SK-N-MC (cell line): ENCODE measurements around the gene ST6GALNAC1.
A peak's percentile ranks its signal among the peaks of the same experiment; 100 is the strongest.
"Not testable (repeated sequence)": the region's sequence is repeated elsewhere in the genome, so short reads cannot be mapped to it uniquely, and the experiment has no call there.

ENCODE experiments used
- DNase-seq: peaks from one replicate; pipeline ENCODE4 v3.0.0-alpha.2; 2011; ENCODE audit warnings: low read depth, low spot score
- H3K27ac ChIP-seq: fragments of 200-600 bp; sonication (generic); 2 replicates; pipeline ENCODE4 v1.5.1; 2016; ENCODE audit warnings: mixed run types
- H3K36me3 ChIP-seq: fragments of 200-600 bp; sonication (generic); 2 replicates; pipeline ENCODE4 v1.6.1; 2017; ENCODE audit warnings: antibody characterized with exemption, low read length, mixed read lengths; ENCODE audit not compliant: insufficient read depth
- H3K4me3 ChIP-seq: fragments of 200-600 bp; sonication (generic); 2 replicates; pipeline ENCODE4 v1.5.1; 2016
- H3K9ac ChIP-seq: fragments of 200-600 bp; sonication (generic); 2 replicates; pipeline ENCODE4 v1.8.0; 2017; ENCODE audit warnings: mixed run types, mixed read lengths; ENCODE audit not compliant: insufficient read length
- H3K9me3 ChIP-seq: fragments of 200-600 bp; sonication (generic); 2 replicates; pipeline ENCODE4 v1.6.1; 2017; ENCODE audit warnings: low read depth, mild to moderate bottlenecking, antibody characterized with exemption, low read length, moderate library complexity, mixed read lengths
- EZH2 ChIP-seq: fragments of 200-600 bp; sonication (generic); IDR thresholded peaks from one replicate; pipeline ENCODE4 v1.6.1; 2017; ENCODE audit warnings: antibody characterized with exemption
- FOXP2 ChIP-seq: optimal IDR thresholded peaks from 2 replicates; pipeline ENCODE3; 2011; ENCODE audit warnings: mild to moderate bottlenecking, moderate library complexity; ENCODE audit not compliant: insufficient read depth; ENCODE audit errors: extremely low read length, control extremely low read depth
- POLR2AphosphoS5 ChIP-seq: IDR thresholded peaks from 2 replicates; pipeline ENCODE4 v1.6.1; 2012; ENCODE audit warnings: mild to moderate bottlenecking, low read depth, low read length, borderline replicate concordance

Gene ST6GALNAC1

DNA sequence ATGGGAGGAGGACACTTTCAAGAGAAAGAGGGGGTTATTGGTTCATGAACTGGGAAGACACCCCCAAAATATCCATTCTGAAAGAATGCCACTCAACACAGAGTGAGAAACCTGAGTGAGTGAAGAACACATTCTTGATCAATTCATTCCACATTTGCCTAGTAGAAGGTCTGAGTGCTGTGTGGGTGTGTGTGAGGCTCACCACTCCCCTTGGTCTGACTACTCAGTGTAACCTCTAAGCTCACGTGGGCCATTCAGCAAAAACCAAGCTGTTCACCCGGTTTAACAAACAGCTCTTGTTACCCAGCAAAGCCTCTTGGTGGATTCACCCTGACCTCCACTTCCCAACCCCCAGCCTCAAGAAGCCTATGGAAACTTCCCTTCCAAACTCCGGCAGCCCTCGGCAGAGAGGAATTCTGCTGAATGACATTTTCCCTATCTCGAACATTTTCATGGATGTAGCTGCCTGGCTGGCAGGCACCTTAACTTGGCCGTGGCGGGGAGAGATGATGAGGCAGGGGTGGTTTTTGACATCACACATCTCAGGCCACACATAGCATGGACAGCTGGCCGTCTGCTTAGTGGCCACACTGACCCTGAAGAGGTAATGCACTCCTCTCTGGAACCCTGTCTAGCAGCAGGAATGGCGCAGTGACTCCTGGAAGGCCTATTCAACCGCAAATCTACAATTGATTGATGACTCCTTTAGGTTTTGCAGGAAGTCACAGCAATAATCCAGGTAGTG lies 11.6 kb downstream of the ST6GALNAC1 start:
- TF ChIP-seq POLR2AphosphoS5: no peak
- TF ChIP-seq FOXP2: no peak
- TF ChIP-seq EZH2: no peak
- Histone ChIP-seq H3K36me3 (no peaks in the 10 kb centered on the region), H3K4me3 (no peak overlapping the region), H3K9ac (no peak overlapping the region), H3K9me3 (no peaks in the 10 kb centered on the region), H3K27ac (no peak overlapping the region)
- DNase-seq: no peak

DNA sequence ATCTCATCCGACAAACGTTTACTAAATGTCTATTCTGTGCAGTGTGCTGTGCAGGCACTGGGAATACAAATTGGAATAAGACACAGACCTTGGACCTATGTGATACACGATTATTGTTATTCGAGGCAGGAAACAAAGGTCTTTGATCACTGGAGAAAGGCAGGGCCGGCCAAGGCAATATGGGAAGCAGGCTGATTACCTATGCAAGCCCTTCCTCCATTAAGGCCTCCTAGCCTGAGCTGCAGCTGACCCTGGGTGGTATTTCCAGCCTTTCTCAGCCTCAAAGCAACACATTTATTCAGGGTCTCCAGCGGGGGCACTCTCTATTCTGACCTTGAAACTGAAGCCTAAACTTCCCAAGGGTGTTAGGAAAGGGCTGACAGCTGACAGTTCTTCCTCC lies 13.4 kb downstream of the ST6GALNAC1 start:
- DNase-seq: no peak
- Histone ChIP-seq H3K4me3 (no peak overlapping the region), H3K9ac (no peak overlapping the region), H3K9me3 (no peaks in the 10 kb centered on the region), H3K36me3 (no peaks in the 10 kb centered on the region), H3K27ac (no peak overlapping the region)
- TF ChIP-seq FOXP2 (no peak), EZH2 (no peak), POLR2AphosphoS5 (no peak)

DNA sequence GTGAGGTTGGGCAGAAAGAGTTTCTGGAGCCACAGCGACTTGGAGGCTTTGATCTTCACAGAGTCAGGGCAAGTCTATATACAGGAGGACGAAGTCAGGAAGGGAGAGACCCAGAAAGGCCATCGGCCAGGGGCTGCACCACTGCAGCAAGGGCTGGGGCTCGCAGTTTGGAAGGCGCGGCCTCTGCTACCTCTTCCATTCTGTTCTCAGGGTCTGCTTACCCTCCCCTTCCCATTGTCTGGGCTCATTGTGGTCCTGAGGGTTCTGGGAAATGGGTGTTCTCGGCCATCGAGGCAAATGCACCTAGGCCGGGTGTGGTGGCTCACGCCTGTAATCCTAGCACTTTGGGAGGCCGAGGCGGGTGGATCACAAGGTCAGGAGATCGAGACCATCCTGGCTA lies 16.0 kb downstream of the ST6GALNAC1 start:
- Histone ChIP-seq H3K36me3 (no peaks in the 10 kb centered on the region), H3K27ac (no peak overlapping the region), H3K4me3 (no peak overlapping the region), H3K9ac (no peak overlapping the region), H3K9me3 (no peaks in the 10 kb centered on the region)
- DNase-seq: no peak
- TF ChIP-seq FOXP2 (no peak), EZH2 (no peak), POLR2AphosphoS5 (no peak)

DNA sequence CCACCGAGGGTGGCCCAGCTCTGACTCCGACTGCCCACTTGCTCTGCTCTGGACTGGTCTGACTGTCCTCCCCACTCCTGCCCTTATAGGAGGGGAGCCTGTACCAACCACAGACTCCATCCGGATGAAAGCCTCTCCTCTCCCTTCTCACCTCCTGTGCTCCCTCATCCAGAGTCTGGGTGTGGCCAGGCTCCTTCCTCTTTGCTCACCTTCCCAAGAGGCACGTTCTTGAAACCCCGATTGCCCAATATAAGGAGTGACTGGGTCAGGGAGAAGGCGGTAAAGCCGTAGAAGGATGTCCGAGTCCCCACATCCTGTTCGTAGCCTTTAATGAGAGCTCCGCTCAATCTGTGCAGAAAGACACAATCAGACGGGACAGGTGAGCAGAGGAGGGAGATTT lies 17.1 kb downstream of the ST6GALNAC1 start:
- H3K27ac ChIP-seq: no peak overlapping the region
- H3K4me3 ChIP-seq: no peak overlapping the region
- TF ChIP-seq POLR2AphosphoS5 (no peak), EZH2 (no peak), FOXP2 (no peak)
- H3K9me3 ChIP-seq: no peaks in the 10 kb centered on the region
- no peak for DNase-seq
- no peak overlapping the region for H3K9ac ChIP-seq
- H3K36me3 ChIP-seq: no peaks in the 10 kb centered on the region

DNA sequence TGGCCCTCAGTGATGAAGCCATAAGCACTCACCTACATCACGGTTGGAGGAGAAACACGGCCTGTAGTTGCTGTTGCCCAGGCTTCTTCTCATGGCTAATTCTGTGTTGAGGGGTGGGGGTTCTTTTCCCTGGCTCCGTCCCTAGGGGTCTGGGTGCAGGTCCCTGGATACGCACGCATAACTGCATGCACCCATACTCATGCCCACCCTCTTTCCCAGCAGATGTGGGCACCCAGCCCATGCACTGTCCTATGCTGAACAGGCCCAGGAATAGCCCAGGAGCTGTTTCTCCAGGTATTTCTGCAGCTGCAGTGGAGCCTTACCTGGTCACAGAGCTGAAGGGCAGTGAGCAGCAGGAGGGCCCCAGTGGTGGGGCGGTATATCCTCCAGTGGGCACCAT lies 18.1 kb downstream of the ST6GALNAC1 start:
- no peaks in the 10 kb centered on the region for H3K36me3 ChIP-seq
- H3K4me3 ChIP-seq: no peak overlapping the region
- no peaks in the 10 kb centered on the region for H3K9me3 ChIP-seq
- no peak for DNase-seq
- H3K9ac ChIP-seq: no peak overlapping the region
- H3K27ac ChIP-seq: no peak overlapping the region
- no peak for TF ChIP-seq EZH2
- no peak for TF ChIP-seq FOXP2
- TF ChIP-seq POLR2AphosphoS5: no peak

DNA sequence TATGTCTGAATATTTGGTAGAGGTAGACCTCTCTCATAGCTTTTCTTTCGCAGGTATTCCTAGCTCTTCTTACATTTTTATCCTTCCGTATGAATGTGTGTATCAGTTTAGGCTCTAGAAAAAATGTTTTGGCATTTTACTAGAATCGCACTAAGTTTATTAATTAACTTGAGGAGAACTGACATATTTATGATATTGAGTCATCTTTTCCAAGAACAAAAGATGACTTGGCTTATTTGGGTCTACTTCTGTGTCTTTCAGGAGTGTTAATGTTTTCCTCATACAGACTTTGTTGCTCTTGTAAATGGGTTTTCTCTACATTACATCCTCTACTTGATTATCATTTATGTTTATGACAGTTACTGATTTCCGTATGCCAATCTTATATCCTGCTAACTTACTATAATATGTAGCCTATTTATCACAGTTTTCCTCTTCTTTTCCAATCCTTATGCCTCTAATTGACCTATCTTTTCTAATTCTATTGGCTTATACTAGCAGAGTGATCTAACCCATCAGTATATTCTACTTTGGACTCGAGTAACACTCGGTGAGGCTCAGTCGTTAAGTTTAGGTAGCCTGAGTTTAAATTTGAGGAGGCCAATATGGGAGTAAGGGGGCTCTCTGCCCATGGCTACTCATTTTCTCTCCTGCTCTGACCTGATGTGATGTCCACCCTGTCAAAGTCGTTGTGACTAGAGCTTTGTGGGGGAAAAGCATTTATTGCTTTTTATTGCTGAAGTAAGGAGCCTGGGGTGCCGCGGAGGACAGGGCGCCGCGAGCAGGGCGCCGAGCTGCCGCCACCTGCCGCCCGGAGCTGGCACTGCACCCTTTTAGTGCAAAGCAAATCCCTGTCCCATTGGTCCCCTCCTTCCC lies 20.0 kb downstream of the ST6GALNAC1 start:
- Histone ChIP-seq H3K9ac (no peak overlapping the region), H3K27ac (no peak overlapping the region), H3K36me3 (no peaks in the 10 kb centered on the region), H3K4me3 (peak overlapping the region; percentile 14), H3K9me3 (no peaks in the 10 kb centered on the region)
- TF ChIP-seq EZH2 (no peak), POLR2AphosphoS5 (no peak), FOXP2 (no peak)
- peak; percentile 26 for DNase-seq

DNA sequence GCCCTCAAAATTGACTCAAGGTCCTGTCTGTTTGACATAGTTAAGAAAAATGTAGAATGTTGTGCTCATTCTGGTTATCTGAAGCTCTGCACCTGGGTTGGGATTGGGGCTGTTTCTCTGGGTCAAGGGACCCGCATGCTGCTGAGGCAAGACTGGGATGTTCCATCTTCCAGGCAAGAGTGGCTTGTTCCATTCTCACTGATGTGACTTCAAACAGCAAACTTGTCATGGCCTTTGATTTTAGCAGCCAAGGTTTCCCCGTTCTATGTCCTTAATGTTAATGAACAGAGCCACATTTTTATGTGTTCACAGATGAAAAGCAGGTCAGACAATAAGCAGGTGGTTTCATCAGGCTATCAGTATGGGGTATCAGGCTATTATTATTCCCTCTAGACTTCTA lies 25.7 kb downstream of the ST6GALNAC1 start:
- DNase-seq: no peak
- no peaks in the 10 kb centered on the region for H3K9me3 ChIP-seq
- no peaks in the 10 kb centered on the region for H3K36me3 ChIP-seq
- no peak overlapping the region for H3K27ac ChIP-seq
- no peak for TF ChIP-seq EZH2
- H3K9ac ChIP-seq: no peak overlapping the region
- no peak overlapping the region for H3K4me3 ChIP-seq

DNA sequence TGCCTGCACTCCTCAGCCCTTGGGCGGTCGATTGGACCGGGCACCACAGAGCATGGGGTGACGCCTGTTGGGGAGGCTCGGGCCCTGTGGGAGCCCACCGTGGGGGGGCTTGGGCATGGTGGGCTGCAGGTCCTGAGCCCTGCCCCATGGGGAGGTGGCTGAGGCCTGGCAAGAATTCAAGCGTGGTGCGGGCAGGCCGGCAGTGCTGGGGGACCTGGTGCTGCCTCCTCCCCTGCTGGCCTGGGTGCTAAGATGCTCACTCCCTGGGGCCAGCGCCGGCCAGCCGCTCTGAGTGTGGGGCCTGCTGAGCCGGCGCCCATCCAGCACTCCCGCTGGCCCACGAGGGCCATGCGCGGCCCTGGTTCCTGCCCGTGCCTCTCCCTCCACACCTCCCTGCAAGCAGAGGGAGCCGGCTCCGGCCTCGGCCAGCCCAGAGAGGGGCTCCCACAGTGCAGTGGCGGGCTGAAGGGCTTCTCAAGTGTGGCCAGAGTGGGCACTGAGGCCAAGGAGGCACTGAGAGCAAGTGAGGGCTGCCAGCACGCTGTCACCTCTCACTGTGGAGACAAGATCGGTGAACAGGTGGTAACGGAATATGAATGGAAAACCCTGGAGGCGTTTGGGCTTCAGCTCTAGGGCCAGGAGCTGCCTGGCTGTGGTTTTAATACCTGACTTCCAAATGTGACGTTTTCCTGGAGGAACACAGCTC lies 28.5 kb downstream of the ST6GALNAC1 start:
- no peak for DNase-seq
- H3K4me3 ChIP-seq: no peak overlapping the region
- H3K9me3 ChIP-seq: no peaks in the 10 kb centered on the region
- no peak overlapping the region for H3K9ac ChIP-seq
- TF ChIP-seq EZH2: no peak
- TF ChIP-seq POLR2AphosphoS5: no peak
- TF ChIP-seq FOXP2: no peak
- no peak overlapping the region for H3K27ac ChIP-seq
- no peaks in the 10 kb centered on the region for H3K36me3 ChIP-seq

DNA sequence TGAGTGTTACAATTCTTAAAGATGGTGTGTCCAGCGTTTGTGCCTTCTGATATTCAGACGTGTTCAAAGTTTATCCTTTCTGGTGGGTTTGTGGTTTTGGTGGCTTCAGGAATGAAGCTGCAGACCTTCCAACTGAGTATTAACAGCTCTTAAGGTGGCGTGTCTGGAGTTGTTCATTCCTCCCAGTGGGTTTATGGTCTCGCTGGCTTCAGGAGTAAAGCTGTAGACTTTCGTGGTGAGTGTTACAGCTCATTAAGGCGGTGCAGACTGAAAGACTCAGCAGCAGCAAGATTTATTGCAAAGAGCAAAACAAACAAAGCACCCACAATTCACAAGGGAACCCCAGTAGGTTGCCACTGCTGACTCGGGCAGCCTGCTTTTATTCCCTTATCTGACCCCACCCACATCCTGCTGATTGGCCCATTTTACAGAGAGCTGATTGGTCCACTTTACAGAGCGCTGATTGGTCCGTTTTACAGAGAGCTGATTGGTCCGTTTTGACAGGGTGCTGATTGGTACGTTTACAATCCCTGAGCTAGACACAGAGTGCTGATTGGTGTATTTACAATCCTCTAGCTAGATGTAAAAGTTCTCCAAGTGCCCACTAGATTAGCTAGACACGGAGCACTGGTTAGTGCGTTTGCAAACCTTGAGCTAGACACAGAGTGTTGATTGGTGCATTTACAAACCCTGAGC lies 29.3 kb downstream of the ST6GALNAC1 start:
- not testable (repeated sequence) for DNase-seq, H3K4me3 ChIP-seq, H3K9ac ChIP-seq, H3K9me3 ChIP-seq, H3K36me3 ChIP-seq, H3K27ac ChIP-seq
